HG02884 (cell line): ENCODE measurements around the gene TBPL1.
"Not testable (repeated sequence)": the region's sequence is repeated elsewhere in the genome, so short reads cannot be mapped to it uniquely, and the experiment has no call there.

Experiments
- ATAC-seq: cut with Tn5 transposase; IDR thresholded peaks from one replicate; pipeline ENCODE4 v1.9.1; 2021; ENCODE audit warnings: mild to moderate bottlenecking, moderate library complexity; ENCODE audit not compliant: unreplicated experiment

Gene TBPL1

GRCh38 chr6:133952815-133953633 is at the start of gene TBPL1:
Gene TBPL1 (plus strand): TSS chr6:133953224. CDS start chr6:133980126, 26,902 bp downstream.
- ATAC-seq, result peak; percentile 89

- ATAC-seq, result no peak
These were observed 49.2 kb upstream of the TBPL1 start for GRCh38 chr6:133903855-133904254.

- ATAC-seq, result no peak
These were observed 47.0 kb upstream of the TBPL1 start for GRCh38 chr6:133906050-133906449.

- ATAC-seq, result peak; percentile 70
These were observed 36.3 kb upstream of the TBPL1 start for GRCh38 chr6:133916650-133917151.

- ATAC-seq, result no peak
These were observed 35.2 kb upstream of the TBPL1 start for GRCh38 chr6:133917781-133918180.

GRCh38 chr6:133918208-133918930 is 34.7 kb upstream of the TBPL1 start:
- no peak for ATAC-seq

GRCh38 chr6:133919362-133919761 is 33.7 kb upstream of the TBPL1 start:
- no peak for ATAC-seq

GRCh38 chr6:133921249-133921859 is 31.7 kb upstream of the TBPL1 start:
- no peak for ATAC-seq

- no peak for ATAC-seq
These were observed 29.0 kb upstream of the TBPL1 start for GRCh38 chr6:133923938-133924593.

GRCh38 chr6:133931221-133931620 is 21.8 kb upstream of the TBPL1 start:
- ATAC-seq, result not testable (repeated sequence)

GRCh38 chr6:133936352-133936751 is 16.7 kb upstream of the TBPL1 start:
- not testable (repeated sequence) for ATAC-seq

- no peak for ATAC-seq
These were observed 15.1 kb upstream of the TBPL1 start for GRCh38 chr6:133937909-133938308.

- no peak for ATAC-seq
These were observed 14.5 kb upstream of the TBPL1 start for GRCh38 chr6:133938533-133938932.

GRCh38 chr6:133939778-133940667 is 13.0 kb upstream of the TBPL1 start:
- no peak for ATAC-seq

GRCh38 chr6:133945158-133945557 is 7.9 kb upstream of the TBPL1 start:
- ATAC-seq, result no peak

- no peak for ATAC-seq
These were observed 5.6 kb upstream of the TBPL1 start for GRCh38 chr6:133947302-133947900.

- no peak for ATAC-seq
These were observed 4.6 kb upstream of the TBPL1 start for GRCh38 chr6:133948472-133948871.

- no peak for ATAC-seq
These were observed 1.8 kb upstream of the TBPL1 start for GRCh38 chr6:133951227-133951626.
